LoVo (cell line): ENCODE measurements around the gene YEATS2.

Source experiments
- DNase-seq: peaks from one replicate; pipeline ENCODE4 v3.0.0-alpha.2; 2016; ENCODE audit warnings: low spot score

YEATS2 gene

DNA sequence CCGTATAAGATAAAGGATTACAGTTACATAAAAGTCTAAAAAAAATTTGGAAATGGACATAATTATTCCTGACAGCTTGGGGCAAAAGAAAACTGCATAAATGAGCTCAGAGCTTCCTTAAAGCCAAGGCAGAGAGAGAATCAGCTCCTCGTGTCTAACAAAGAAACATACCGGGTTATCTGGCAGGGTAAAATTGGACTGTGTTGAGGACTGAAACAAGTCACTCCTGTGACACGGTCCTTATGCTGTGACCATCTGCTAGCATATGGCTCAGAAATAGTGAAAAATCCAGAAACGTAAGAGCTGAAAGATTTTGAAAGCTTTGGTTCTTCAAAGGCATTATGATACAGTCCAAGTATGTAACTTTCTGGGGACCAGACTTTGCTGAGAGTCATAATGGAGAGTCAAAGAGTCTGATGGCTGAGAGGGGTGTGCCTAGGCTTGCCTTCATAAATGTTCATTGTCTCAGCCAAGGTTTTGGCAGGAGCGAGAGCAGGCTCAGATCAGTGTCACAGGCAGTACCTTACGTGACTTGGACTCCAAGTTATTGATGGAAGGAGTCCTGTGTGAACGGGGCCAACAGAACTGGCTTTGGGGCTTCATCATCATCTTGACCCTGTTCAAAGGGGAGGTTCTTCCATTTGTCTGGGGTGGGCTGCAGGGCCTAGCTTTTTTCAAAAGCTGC is 115.3 kb downstream of the YEATS2 start:
- DNase-seq: no peak

DNA sequence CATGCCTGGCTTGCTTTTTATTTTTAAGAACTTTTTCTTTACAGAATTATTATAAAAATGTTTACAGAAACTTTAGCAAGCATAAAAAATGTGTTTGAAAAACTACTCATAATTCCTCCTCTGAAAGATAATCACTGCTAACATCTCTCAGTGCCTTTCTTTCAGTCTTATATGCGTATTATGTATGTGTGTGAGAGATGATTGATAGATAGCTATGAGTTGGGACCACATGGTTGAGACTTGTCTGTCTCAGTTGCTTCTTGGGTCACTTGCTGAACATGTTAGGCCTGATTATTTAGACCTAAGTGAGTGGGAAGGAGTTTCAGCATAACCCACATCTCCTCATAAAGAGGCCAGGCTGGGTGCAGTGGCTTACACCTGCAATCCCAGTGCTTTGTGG is 116.6 kb downstream of the YEATS2 start:
- DNase-seq: no peak

- no peak for DNase-seq
Measured at GRCh38 chr3:183815563-183815940, 118.0 kb downstream of the YEATS2 start.

DNA sequence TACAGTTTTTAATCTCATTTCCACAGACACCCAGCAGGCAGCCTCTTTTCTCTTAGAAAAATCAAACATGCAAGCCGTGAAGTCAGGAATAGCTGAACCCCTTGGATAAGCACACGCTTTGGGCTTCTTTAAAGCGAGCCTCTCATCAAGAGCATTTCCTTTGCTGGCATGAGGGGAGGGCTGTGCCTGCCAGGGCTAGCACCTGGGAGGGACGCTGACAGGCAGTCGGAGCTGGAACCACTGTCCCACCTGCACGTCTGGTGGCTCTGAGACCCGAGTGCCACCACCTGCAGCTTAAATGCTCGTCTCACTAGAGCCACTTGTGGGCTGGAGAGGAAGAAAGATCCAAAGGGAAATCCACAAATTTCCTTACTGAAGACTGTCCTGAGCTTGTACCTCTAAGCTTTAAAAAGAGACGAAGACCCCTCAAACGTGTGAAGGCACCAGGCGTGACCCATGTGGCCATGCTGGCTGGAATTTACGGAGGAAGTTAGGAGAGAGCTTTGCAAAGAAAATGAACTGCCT is 118.4 kb downstream of the YEATS2 start:
- no peak for DNase-seq

DNA sequence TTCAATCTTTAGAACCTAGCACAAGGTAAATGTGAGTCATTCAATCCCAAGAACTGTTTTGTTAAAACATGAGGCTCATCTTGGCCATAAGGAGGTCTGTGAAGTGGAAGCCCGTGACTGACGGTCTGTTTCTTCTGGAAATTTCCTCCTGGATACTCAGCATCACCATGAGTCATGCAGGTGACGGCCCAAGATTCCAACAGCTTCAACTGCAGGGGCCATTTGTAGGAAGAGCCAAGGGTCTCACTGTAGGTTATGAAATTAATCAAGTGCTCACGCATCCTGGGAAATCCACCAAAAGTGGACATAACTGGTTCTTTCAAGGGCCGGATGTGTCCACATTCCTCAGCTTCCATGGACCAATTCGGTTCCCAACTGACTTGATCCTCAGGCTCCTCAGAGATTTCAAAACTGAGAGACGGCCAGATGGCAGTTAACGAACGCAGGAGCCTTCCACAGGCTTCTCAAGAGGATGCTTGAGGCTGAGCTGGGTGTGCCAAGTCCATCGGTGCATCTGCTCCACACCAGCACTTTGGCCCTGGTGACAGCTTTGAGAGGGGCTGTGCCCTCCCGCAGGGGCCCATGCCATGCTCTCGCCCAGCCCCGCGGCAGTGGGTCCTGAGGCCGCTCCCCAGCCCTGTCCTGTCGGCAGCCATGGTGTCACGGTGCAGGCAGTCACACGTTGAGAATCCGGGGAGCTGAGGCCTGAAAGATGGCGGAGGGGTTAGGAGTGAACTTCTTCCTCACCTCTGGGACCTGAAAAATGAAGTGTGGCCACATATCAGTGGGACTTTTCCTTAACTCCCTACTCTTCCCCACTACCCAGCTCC is 119.3 kb downstream of the YEATS2 start:
- DNase-seq: no peak

DNA sequence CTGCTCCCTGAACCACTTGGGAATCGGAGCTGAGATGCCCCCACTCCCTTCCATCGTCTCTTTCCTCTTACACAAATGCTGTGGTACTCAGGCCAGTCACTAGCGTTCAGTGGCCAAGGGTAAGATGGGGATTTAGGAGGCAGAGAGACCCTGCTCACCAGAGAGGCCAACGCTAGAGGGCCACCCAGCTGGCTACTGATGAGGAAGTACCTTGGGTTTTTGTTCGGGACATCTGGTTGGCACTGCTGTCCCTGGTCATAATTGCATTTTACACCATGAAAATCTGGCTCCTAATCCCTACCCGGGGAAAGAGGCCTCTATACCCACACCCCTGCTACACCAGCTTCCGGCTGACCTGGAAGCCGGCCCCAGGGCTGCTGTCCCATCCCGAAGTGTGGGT is 120.0 kb downstream of the YEATS2 start:
- no peak for DNase-seq

DNA sequence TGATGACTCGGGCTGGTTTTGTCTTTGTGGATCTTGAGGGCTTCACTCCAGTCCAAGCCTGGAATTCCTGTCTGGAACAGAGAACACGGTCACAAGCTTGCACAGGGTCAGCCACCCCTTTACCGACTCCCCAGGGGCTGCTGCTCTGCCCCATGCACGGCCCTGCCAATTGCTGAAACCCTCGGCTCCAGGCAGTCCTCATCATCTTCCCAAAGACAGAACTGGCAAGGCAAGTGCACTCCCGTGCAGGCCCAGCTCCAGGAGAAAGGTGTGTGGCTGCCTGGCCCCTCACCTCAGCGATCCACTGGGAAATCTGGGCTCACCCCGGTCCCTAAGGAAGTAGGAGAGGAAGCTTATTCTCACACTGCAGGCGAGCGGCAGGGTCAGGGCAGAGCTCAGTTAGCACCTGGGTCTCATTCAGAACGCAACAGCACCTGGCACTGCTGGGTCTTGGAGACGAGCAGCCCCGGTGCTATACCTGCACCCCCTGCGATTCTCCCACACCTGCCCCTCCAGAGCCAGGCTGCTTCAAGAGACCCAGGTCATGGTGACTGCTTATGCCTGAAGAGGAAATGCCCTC is 120.5 kb downstream of the YEATS2 start:
- DNase-seq: no peak

- no peak for DNase-seq
Measured at GRCh38 chr3:183818706-183819624, 121.4 kb downstream of the YEATS2 start.

DNA sequence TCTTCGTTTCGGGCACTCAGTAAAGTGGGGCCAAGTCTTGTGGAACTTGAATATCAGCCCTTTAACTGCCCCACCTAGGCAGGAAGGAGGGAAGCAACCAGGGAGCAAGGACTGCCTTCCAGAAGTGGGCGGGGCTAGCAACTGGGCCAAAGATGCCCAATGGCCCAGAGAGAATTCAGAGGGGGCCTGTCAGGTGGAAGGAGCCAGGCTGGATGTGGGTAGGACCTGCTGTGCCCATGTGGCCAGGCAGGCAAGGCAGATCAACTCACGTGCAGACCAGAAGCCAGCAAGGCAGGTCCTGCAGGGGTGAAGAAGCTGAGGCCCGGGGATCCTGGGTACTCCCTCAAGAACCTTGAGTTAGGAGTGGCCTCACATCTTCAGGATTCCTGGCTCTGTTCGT is 122.2 kb downstream of the YEATS2 start:
- DNase-seq: no peak

DNA sequence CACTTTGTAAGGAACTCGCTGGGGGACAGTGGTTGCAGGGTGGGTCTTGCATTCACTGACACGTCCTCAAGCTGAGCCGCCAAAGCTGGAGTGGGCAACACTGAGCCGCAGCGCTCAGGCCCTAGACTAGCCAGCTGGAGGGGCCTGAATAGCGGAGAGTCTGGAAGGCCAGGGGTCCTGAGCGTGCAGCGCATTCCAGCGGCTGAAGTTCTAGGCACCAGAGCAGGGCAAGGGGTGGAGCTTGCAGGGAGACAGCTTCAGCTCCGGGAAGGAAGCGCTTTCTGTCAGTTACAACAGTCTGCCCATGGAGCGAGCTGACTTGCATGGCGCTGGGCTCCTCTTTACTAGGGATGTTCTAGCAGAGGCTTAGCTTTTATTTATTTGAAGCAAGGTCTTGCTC is 125.0 kb downstream of the YEATS2 start:
- DNase-seq: no peak

GRCh38 chr3:183823963-183824362 is 126.4 kb downstream of the YEATS2 start:
- DNase-seq: no peak

DNA sequence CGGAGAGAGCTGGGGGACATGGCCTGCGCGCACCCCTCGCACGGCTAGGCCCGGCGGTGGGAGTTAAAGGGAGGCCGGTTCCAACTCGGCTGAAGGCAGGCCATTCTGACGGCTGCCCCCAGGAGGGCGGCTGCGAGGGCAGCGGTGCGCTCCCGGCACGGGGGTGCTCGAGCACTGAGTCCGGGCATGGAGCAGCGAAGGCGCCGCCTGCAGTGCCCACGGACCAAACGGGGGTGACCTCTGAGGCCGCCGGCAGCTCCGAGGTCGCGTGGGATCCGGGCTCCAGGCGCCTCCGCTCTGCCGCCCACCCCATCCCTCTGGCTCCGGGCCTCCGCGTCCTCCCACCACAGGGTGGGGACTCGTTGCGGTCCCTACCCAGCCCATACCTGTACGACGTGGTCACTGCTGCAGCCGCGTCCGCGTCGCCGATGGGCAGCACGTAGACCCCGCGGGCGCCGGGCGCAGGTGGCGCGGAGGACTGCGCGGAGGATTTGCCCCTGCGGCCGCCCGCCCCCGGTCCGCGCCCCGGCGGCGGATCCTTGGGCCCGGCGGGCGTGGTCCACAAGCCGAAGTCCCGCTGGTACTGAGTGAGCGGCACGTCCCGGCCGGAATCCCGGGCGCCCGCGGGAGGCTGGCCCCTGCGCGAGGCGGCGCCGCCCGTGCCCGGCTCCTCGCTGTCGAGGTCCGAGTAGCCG is 127.3 kb downstream of the YEATS2 start:
- no peak for DNase-seq

DNA sequence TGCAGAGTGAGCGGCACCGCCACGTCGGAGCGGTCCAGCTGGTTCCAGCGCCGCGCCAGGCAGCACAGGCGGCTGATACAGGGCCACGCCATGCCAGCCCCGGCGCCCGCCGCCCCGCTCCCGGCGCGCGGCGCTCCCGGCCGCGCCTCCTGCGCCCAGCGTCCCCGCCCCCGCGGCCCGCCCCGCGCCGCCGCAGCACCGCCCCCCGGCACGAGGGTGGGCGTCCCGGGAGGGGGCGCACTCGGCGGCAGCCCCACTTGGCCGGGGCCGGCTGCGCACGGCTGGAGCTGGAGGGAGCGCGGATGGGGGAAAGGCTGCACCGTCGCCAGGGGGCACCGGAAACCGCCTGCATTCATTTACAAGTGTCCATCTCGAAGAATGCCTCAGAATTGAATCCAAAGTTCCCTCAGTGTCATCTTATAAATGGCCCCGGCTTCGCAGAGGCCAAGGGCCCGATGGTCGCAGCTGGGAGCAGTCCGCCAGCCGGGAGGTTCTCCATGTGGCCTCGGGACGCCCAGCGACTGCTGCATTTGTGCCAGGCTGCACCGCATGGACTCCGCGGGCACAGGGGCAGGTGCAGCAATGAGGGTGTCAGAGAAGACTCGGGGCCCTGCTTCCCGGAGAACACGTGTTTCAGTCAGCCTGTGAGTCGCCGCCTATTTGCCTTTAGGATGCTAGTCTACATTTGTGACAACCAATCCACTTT is 128.0 kb downstream of the YEATS2 start, which contains the start of gene MAP6D1:
TSS of gene MAP6D1 (minus strand) at position 122 of the 706 bp plus-strand sequence. CDS start at position 92, 30 bp downstream.
- peak; percentile 60 for DNase-seq

GRCh38 chr3:183826448-183827250 is 129.1 kb downstream of the YEATS2 start:
- no peak for DNase-seq

DNA sequence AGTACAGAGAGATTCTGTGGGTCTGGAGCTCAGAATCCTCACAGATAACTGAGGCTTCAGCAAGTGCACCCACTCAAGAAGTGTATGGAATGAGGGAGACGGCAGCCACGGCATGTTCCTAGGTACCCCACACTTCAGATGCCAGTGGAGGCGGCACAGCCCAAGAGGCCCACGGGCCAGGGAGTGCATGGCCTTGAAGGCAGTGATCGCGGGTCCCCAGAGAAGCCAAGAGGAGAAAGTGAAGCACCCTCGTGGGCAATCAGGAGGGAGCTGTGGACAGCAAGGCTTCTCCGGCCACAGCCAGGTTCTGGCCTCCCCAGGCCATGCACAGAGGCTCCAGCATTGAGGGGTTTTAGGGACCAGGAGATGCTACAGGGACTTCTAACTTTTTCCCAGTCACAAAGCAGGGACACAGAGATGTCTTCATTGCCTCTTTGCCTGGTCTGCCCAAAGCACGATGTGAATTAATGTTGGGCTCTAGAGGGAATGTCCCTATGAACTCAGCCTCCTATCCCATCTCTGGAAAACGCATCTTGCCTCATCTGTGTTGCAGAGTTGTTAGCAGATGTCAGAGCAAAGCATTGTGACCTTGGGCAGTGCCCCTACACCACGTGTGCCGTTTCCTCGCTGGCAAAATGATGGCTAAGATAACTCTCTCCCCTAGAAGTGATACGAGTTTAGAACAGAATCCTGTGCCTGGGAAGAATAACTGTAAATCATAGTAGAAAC is 130.4 kb downstream of the YEATS2 start:
- no peak for DNase-seq

GRCh38 chr3:183828538-183828870 is 130.9 kb downstream of the YEATS2 start:
- DNase-seq: no peak

- DNase-seq: no peak
Measured at GRCh38 chr3:183829466-183829865, 131.9 kb downstream of the YEATS2 start.

DNA sequence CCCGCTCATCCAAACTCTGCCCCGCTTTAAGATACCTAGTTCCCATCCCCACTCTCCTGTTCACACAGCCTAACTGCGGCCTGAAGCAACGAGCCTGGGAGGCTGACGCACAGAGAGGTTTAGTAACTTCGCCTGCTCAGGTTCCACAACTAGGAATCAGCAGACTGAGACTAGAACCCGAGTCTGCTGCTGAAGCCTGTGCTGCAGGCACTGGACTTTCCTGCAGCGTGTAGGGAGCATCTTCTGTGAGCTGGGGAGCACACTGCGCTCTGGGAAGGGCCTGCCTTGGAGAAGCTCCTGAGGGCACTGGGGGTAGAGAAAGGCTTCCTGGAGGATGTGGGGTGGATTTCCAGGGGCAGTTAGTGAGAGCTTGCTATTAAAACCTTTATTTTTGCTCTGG is 132.6 kb downstream of the YEATS2 start:
- DNase-seq: no peak

- no peak for DNase-seq
Measured at GRCh38 chr3:183833516-183833915, 135.9 kb downstream of the YEATS2 start.
